Pons (tissue), 1 donor: ENCODE results near the gene TBX5.

Experiments
- DNase-seq: peaks from one replicate; pipeline ENCODE4 v3.0.0-alpha.2; 2016; ENCODE audit warnings: low spot score

TBX5 gene

GRCh38 chr12:114406316-114406983 is 506 bp upstream of the TBX5 start:
- DNase-seq: no peak

GRCh38 chr12:114404926-114405518 is 922 bp downstream of the TBX5 start:
- no peak for DNase-seq

- DNase-seq: no peak
These were observed 1.6 kb downstream of the TBX5 start for GRCh38 chr12:114404083-114404925.

GRCh38 chr12:114403690-114404066 is 2.3 kb downstream of the TBX5 start:
- no peak for DNase-seq

- no peak for DNase-seq
These were observed 2.8 kb downstream of the TBX5 start for GRCh38 chr12:114403011-114403689.

GRCh38 chr12:114402084-114402717 is 3.7 kb downstream of the TBX5 start:
- DNase-seq: no peak

- DNase-seq: no peak
These were observed 4.4 kb downstream of the TBX5 start for GRCh38 chr12:114401328-114402083.

GRCh38 chr12:114400925-114401324 is 5.0 kb downstream of the TBX5 start:
- DNase-seq: no peak

GRCh38 chr12:114400361-114400811 is 5.6 kb downstream of the TBX5 start:
- DNase-seq: no peak

- DNase-seq: no peak
These were observed 6.2 kb downstream of the TBX5 start for GRCh38 chr12:114399664-114400211.

GRCh38 chr12:114397978-114398881 is 7.7 kb downstream of the TBX5 start:
- DNase-seq: no peak

GRCh38 chr12:114396869-114397719 is 8.8 kb downstream of the TBX5 start:
- no peak for DNase-seq

- no peak for DNase-seq
These were observed 9.6 kb downstream of the TBX5 start for GRCh38 chr12:114396153-114396868.

- DNase-seq: no peak
These were observed 10.2 kb downstream of the TBX5 start for GRCh38 chr12:114395755-114396152.

GRCh38 chr12:114395233-114395632 is 10.7 kb downstream of the TBX5 start:
- no peak for DNase-seq

GRCh38 chr12:114393569-114393968 is 12.4 kb downstream of the TBX5 start:
- DNase-seq: no peak

GRCh38 chr12:114392909-114393308 is 13.0 kb downstream of the TBX5 start:
- DNase-seq: no peak

GRCh38 chr12:114391088-114391487 is 14.9 kb downstream of the TBX5 start:
- no peak for DNase-seq
